Tibial nerve (tissue), 4 donors: Measurements from ENCODE around the gene SMARCD3.

Source experiments
- CTCF ChIP-seq, 5 experiments: fragments of 200-600 bp in 3 of 5; fragments of 450-650 bp in 2 of 5; sonication (generic) in 3 of 5; IDR thresholded peaks; one replicate each; pipeline ENCODE4 v1.5.1; 2016 to 2019; ENCODE audit warnings: antibody characterized with exemption in 5 of 5, mild to moderate bottlenecking in 3 of 5, moderate library complexity in 2 of 5
- EP300 ChIP-seq, 2 donors: sonication (generic); formaldehyde crosslinking; IDR thresholded peaks; one replicate each; pipeline ENCODE4 v1.6.1; 2017; ENCODE audit warnings: antibody characterized with exemption in 2 of 2, mild to moderate bottlenecking in 1 of 2
- POLR2A ChIP-seq, 2 donors: fragments of 450-650 bp; IDR thresholded peaks; one replicate each; pipeline ENCODE4 v1.6.1; 2017; ENCODE audit warnings: antibody characterized with exemption in 2 of 2, mild to moderate bottlenecking in 2 of 2, moderate library complexity in 2 of 2

GRCh38 chr7:151244841-151245346 is 3.6 kb downstream of the SMARCD3 start:
- no peak for TF ChIP-seq CTCF (IDR thresholded peaks at IDR 0.05)
- no peak for TF ChIP-seq POLR2A (IDR thresholded peaks at IDR 0.05)
- TF ChIP-seq EP300 (IDR thresholded peaks at IDR 0.05), result no peak
